ENCODE results near the gene BID. TPM values are rescaled to one million over a fixed set of nuclear protein-coding genes. Genes with fewer than 3 reads are reported as not detected.

BID gene
- total RNA-seq, 1 experiment from 2014 or later, result 58.2 TPM

- H2AFZ ChIP-seq (ENCODE audit: low read depth, low read length, poor library complexity, severe bottlenecking), result no peak overlapping the region
- intact Hi-C loops (cut with micrococcal nuclease), result no loop called here
- ChIA-PET CTCF (no interaction called here), RAD21 (ENCODE audit: low non-redundant PET in 1 of 2, low total read pairs in 2 of 2, uncharacterized antibody in 2 of 2, unreplicated experiment in 2 of 2) (no interaction called here), POLR2A (no interaction called here)
- H3K27me3 ChIP-seq (ENCODE audit: insufficient read depth, low read length), result no peaks in the 10 kb centered on the region
- H3K9me3 ChIP-seq (ENCODE audit: control insufficient read depth in 1 of 2, insufficient read depth in 1 of 2, low read depth in 1 of 2, low read length in 2 of 2), result no peaks in the 10 kb centered on the region
- ATAC-seq (no peak), DNase-seq (ENCODE audit: low read depth, low spot score) (no peak)
- peaks cover 10 to 21% of the 10 kb centered on the region in 2 experiments; a peak in 3 of 4 replicates for H3K4me1 ChIP-seq (ENCODE audit: control insufficient read depth in 1 of 2, insufficient read depth in 2 of 2, low read length in 2 of 2)
- peak overlapping the region; percentile 25; the same call in 1 of the 2 replicates for H3K4me2 ChIP-seq (ENCODE audit: low read length)
- no peak overlapping the region for H3K9ac ChIP-seq (ENCODE audit: low read length)
- H3K9me2 ChIP-seq (ENCODE audit: insufficient read depth), result no peaks in the 10 kb centered on the region
- no peaks in the 10 kb centered on the region for H3K79me2 ChIP-seq (ENCODE audit: insufficient read depth, low read length)
- no peak overlapping the region for H3K27ac ChIP-seq (ENCODE audit: low read depth, low read length)
- no TSS peak for BruUV-seq (replicated peaks)
- TF ChIP-seq ZNF274 (IDR thresholded peaks at IDR 0.05; ENCODE audit: low read depth, low read length), result no peak
- no peak for TF ChIP-seq EGR1 (IDR thresholded peaks at IDR 0.05; ENCODE audit: low read depth)
- no peak for TF ChIP-seq EZH2 (IDR thresholded peaks at IDR 0.05)
- no peak for TF ChIP-seq TCF7L2 (IDR thresholded peaks at IDR 0.05; ENCODE audit: borderline replicate concordance, extremely low read depth, insufficient read depth, insufficient read length)
- no peak for TF ChIP-seq ZFX (IDR thresholded peaks at IDR 0.05)
- TF ChIP-seq SP1 (IDR thresholded peaks at IDR 0.05; ENCODE audit: low read depth), result no peak
- no peak overlapping the region for H3K4me3 ChIP-seq (replicated peaks in 1 of 2; ENCODE audit: low read depth in 1 of 2, low read length in 2 of 2)
- no peaks in the 10 kb centered on the region for H3K36me3 ChIP-seq (ENCODE audit: control insufficient read depth in 1 of 2, insufficient read depth in 2 of 2, low read length in 2 of 2)
- no peaks in the 10 kb centered on the region for H4K20me1 ChIP-seq (ENCODE audit: insufficient read depth)
Observed at GRCh38 chr22:17782158-17782557, 7.9 kb upstream of the BID start.

GRCh38 chr22:17781319-17782031, 7.2 kb upstream of the BID start:
- Histone ChIP-seq H2AFZ (ENCODE audit: low read depth, low read length, poor library complexity, severe bottlenecking) (no peak overlapping the region), H3K36me3 (ENCODE audit: control insufficient read depth in 1 of 2, insufficient read depth in 2 of 2, low read length in 2 of 2) (no peaks in the 10 kb centered on the region), H3K9me3 (ENCODE audit: control insufficient read depth in 1 of 2, insufficient read depth in 1 of 2, low read depth in 1 of 2, low read length in 2 of 2) (no peaks in the 10 kb centered on the region), H3K27me3 (ENCODE audit: insufficient read depth, low read length) (no peaks in the 10 kb centered on the region), H3K4me2 (ENCODE audit: low read length) (peak overlapping the region; percentile 25; the same call in 1 of the 2 replicates), H3K9me2 (ENCODE audit: insufficient read depth) (no peaks in the 10 kb centered on the region), H3K4me1 (ENCODE audit: control insufficient read depth in 1 of 2, insufficient read depth in 2 of 2, low read length in 2 of 2) (peaks cover 10 to 21% of the 10 kb centered on the region in 2 experiments; a peak in 3 of 4 replicates), H3K27ac (ENCODE audit: low read depth, low read length) (no peak overlapping the region), H3K79me2 (ENCODE audit: insufficient read depth, low read length) (no peaks in the 10 kb centered on the region), H4K20me1 (ENCODE audit: insufficient read depth) (no peaks in the 10 kb centered on the region), H3K4me3 (replicated peaks in 1 of 2; ENCODE audit: low read depth in 1 of 2, low read length in 2 of 2) (no peak overlapping the region), H3K9ac (ENCODE audit: low read length) (no peak overlapping the region)
- intact Hi-C loops (cut with micrococcal nuclease), result no loop called here
- ChIA-PET RAD21 (ENCODE audit: low non-redundant PET in 1 of 2, low total read pairs in 2 of 2, uncharacterized antibody in 2 of 2, unreplicated experiment in 2 of 2) (no interaction called here), CTCF (no interaction called here), POLR2A (no interaction called here)
- DNase-seq (ENCODE audit: low read depth, low spot score) (no peak), ATAC-seq (no peak)
- BruUV-seq (replicated peaks), result no TSS peak
- no peak for TF ChIP-seq FOSL1 (IDR thresholded peaks at IDR 0.05; ENCODE audit: low read depth)
- peak; percentile 83 for TF ChIP-seq TCF7L2 (IDR thresholded peaks at IDR 0.05; ENCODE audit: borderline replicate concordance, extremely low read depth, insufficient read depth, insufficient read length)
